ENCODE measurements around the gene LRMDA. TPM values are rescaled to one million over a fixed set of nuclear protein-coding genes. Genes with fewer than 3 reads are reported as not detected.

Gene LRMDA
- total and polyA plus RNA-seq, 10 of the 15 experiments (the other 5 are each of a cell fraction or from before 2014, with no cell fraction given), result 0.07 to 0.54 (median 0.29) TPM; not detected in 4

- Histone ChIP-seq H3K36me3 (ENCODE audit: control insufficient read depth in 2 of 2, insufficient read depth in 2 of 2, low read length in 1 of 2) (no peaks in the 10 kb centered on the region), H4K20me1 (ENCODE audit: control insufficient read depth, insufficient read depth) (no peaks in the 10 kb centered on the region), H3K79me2 (ENCODE audit: control insufficient read depth, insufficient read depth, low read length) (no peaks in the 10 kb centered on the region), H3K27ac (ENCODE audit: control insufficient read depth, insufficient read depth) (no peak overlapping the region), H3K4me1 (ENCODE audit: control insufficient read depth, insufficient read depth, low read length) (no peaks in the 10 kb centered on the region), H3K9me3 (replicated peaks; ENCODE audit: control insufficient read depth, insufficient read depth, low read length) (no peaks in the 10 kb centered on the region), H3K4me2 (ENCODE audit: control insufficient read depth, insufficient read depth) (no peak overlapping the region), H2AFZ (ENCODE audit: control insufficient read depth, low read depth, low read length) (no peak overlapping the region), H3K4me3 (no peak overlapping the region), H3K9ac (ENCODE audit: control insufficient read depth, insufficient read depth, low read length) (no peak overlapping the region), H3K27me3 (replicated peaks in 1 of 2; ENCODE audit: control insufficient read depth in 2 of 2, insufficient read depth in 2 of 2, low read length in 1 of 2) (no peaks in the 10 kb centered on the region; a peak in 1 of 4 replicates)
- FAIRE-seq (no peak), DNase-seq (ENCODE audit: low read depth, low spot score) (no peak), ATAC-seq (no peak)
- BruUV-seq (replicated peaks), result no TSS peak
- 37% methylated on average over 5 of the region's 5 CpGs for WGBS (ENCODE audit: insufficient coverage, insufficient replicate concordance, low lambda C conversion rate, missing lambda C conversion rate)
- in situ Hi-C loops (cut with MboI) (no loop called here), intact Hi-C loops (cut with micrococcal nuclease; ENCODE audit: unreplicated experiment) (loop anchor here (10.0 kb wide), 1 partner anchor 239 kb away; the partner anchor contains the start of gene ZNF503)
- POLR2A ChIA-PET, result interaction anchor here (0.7 kb wide), 1 partner anchor 125 kb away, joined by 4 read pairs; no protein-coding TSS in a partner anchor
- CTCF ChIA-PET, result interaction anchor here (0.9 to 1.3 kb wide), 3 partner anchors 9 to 40 kb away, joined by 3 to 4 read pairs (median 3); no protein-coding TSS in a partner anchor
- no peak for TF ChIP-seq RAD21 (IDR thresholded peaks at IDR 0.05; ENCODE audit: insufficient read depth, low read depth, low read length)
- TF ChIP-seq SMARCA5 (IDR thresholded peaks at IDR 0.05), result no peak
- no peak for TF ChIP-seq SP1 (IDR thresholded peaks at IDR 0.05; ENCODE audit: low read depth, low read length)
- no peak for TF ChIP-seq TCF7 (IDR thresholded peaks at IDR 0.05; ENCODE audit: borderline replicate concordance)
- TF ChIP-seq EZH2 (IDR thresholded peaks at IDR 0.05; ENCODE audit: borderline replicate concordance, control insufficient read depth, low read depth, low read length), result no peak
- TF ChIP-seq TAF1 (IDR thresholded peaks at IDR 0.05; ENCODE audit: borderline replicate concordance, low read depth, low read length), result no peak
- no peak for TF ChIP-seq NRF1 (conservative IDR thresholded peaks at IDR 0.05; ENCODE audit: low read depth, low read length)
- no peak for TF ChIP-seq IKZF2 (IDR thresholded peaks at IDR 0.05)
- TF ChIP-seq MEF2A (IDR thresholded peaks at IDR 0.05; ENCODE audit: insufficient read depth, low read depth, low read length), result no peak
- TF ChIP-seq ZNF592 (IDR thresholded peaks at IDR 0.05), result no peak
- TF ChIP-seq ZBTB11 (CRISPR knock-in tag; IDR thresholded peaks at IDR 0.05), result no peak
- RAD21 ChIA-PET (ENCODE audit: unreplicated experiment), result interaction anchor here (0.9 kb wide), 1 partner anchor 242 kb away, joined by 3 read pairs; the partner anchor contains the start of gene ZNF503
- SMC1A ChIA-PET (ENCODE audit: uncharacterized antibody, unreplicated experiment), result interaction anchor here (0.6 to 1.6 kb wide), 4 partner anchors 11 to 30 kb away, joined by 3 to 6 read pairs (median 6); no protein-coding TSS in a partner anchor
Measured at GRCh38 chr10:75643944-75644692, 212.7 kb downstream of the LRMDA start.

Measured in GM12878 (cell line).